ENCODE measurements around the gene GNPTG.
A peak's percentile ranks its signal among the peaks of the same experiment; 100 is the strongest.

Gene GNPTG

GRCh38 chr16:1401061-1401757, 49.5 kb downstream of the GNPTG start:
- no peak for DNase-seq

GRCh38 chr16:1401758-1402154, 50.0 kb downstream of the GNPTG start:
- no peak for DNase-seq

GRCh38 chr16:1403036-1403435, 51.3 kb downstream of the GNPTG start:
- DNase-seq: no peak

GRCh38 chr16:1403733-1404132, 52.0 kb downstream of the GNPTG start:
- no peak for DNase-seq

GRCh38 chr16:1407753-1408152, 56.0 kb downstream of the GNPTG start:
- no peak for DNase-seq

- peak; percentile 65 to 71 for DNase-seq
These were observed 56.6 kb downstream of the GNPTG start for GRCh38 chr16:1408171-1408837.

GRCh38 chr16:1412847-1413246, 61.1 kb downstream of the GNPTG start:
- no peak for DNase-seq
